Trophoblast cell (in vitro differentiated cells and primary cell): ENCODE data around the gene XRCC1. TPM values are rescaled to one million over a fixed set of nuclear protein-coding genes. Genes with fewer than 3 reads are reported as not detected.

Source experiments
- DNase-seq, 2 donors: peaks; one replicate each; pipeline ENCODE4 v3.0.0-alpha.2; 2016
- H2AFZ ChIP-seq: 2 replicates; pipeline ENCODE4 v1.6.1; 2013; ENCODE audit warnings: low read length, moderate library complexity, mild to moderate bottlenecking; ENCODE audit not compliant: insufficient read depth, poor library complexity
- H2AK5ac ChIP-seq: 2 replicates; pipeline ENCODE4 v1.6.1; 2013; ENCODE audit warnings: mild to moderate bottlenecking, low read length
- H2BK120ac ChIP-seq: 2 replicates; pipeline ENCODE4 v1.6.1; 2013; ENCODE audit warnings: low read length, mild to moderate bottlenecking, moderate library complexity; ENCODE audit not compliant: insufficient read depth, poor library complexity
- H2BK12ac ChIP-seq: 2 replicates; pipeline ENCODE4 v1.6.1; 2013; ENCODE audit warnings: mild to moderate bottlenecking, low read length, moderate library complexity
- H2BK5ac ChIP-seq: 2 replicates; pipeline ENCODE4 v1.6.1; 2013; ENCODE audit warnings: low read length, low read depth, moderate library complexity, mild to moderate bottlenecking; ENCODE audit not compliant: poor library complexity
- H3K14ac ChIP-seq: 2 replicates; pipeline ENCODE4 v1.6.1; 2013; ENCODE audit warnings: mild to moderate bottlenecking, low read length
- H3K18ac ChIP-seq: 2 replicates; pipeline ENCODE4 v1.6.1; 2013; ENCODE audit warnings: mild to moderate bottlenecking, low read length
- H3K23ac ChIP-seq: 2 replicates; pipeline ENCODE4 v1.6.1; 2013; ENCODE audit warnings: low read length
- H3K27ac ChIP-seq: 2 replicates; pipeline ENCODE4 v1.5.1; 2013; ENCODE audit warnings: low read depth, mild to moderate bottlenecking, inconsistent platforms, low read length, moderate library complexity
- H3K27me3 ChIP-seq: 2 replicates; pipeline ENCODE4 v1.6.1; 2013; ENCODE audit warnings: inconsistent platforms, mild to moderate bottlenecking, low read length, moderate library complexity; ENCODE audit not compliant: insufficient read depth
- H3K36me3 ChIP-seq, 2 experiments: 1 replicate in 1 of 2; 2 replicates in 1 of 2; pipeline ENCODE4 v1.6.1; 2013; ENCODE audit warnings: low read length in 2 of 2, mild to moderate bottlenecking in 2 of 2, moderate library complexity in 1 of 2; ENCODE audit not compliant: insufficient read depth in 2 of 2, control insufficient read depth in 1 of 2
- H3K4ac ChIP-seq: 2 replicates; pipeline ENCODE4 v1.6.1; 2013; ENCODE audit warnings: low read depth, mild to moderate bottlenecking, low read length, moderate library complexity
- H3K4me1 ChIP-seq, 2 experiments: 1 replicate in 1 of 2; 2 replicates in 1 of 2; pipeline ENCODE4 v1.6.1; 2013; ENCODE audit warnings: low read length in 2 of 2, mild to moderate bottlenecking in 2 of 2, moderate library complexity in 1 of 2; ENCODE audit not compliant: insufficient read depth in 2 of 2, control insufficient read depth in 1 of 2
- H3K4me2 ChIP-seq: 2 replicates; pipeline ENCODE4 v1.6.1; 2013; ENCODE audit warnings: inconsistent platforms, mild to moderate bottlenecking, low read length, moderate library complexity
- H3K4me3 ChIP-seq: 2 replicates; pipeline ENCODE4 v1.5.1; 2013; ENCODE audit warnings: mild to moderate bottlenecking, low read depth, low read length, inconsistent platforms
- H3K79me1 ChIP-seq: one replicate; pipeline ENCODE4 v1.6.1; 2013; ENCODE audit warnings: low read length
- H3K79me2 ChIP-seq: 2 replicates; pipeline ENCODE4 v1.6.1; 2013; ENCODE audit warnings: low read length, mild to moderate bottlenecking; ENCODE audit not compliant: control insufficient read depth, insufficient read depth, poor library complexity
- H3K9ac ChIP-seq: 2 replicates; pipeline ENCODE4 v1.6.1; 2013; ENCODE audit warnings: mild to moderate bottlenecking, low read length
- H3K9me3 ChIP-seq: 2 replicates; pipeline ENCODE4 v1.6.1; 2013; ENCODE audit warnings: low read depth, mild to moderate bottlenecking, control low read depth, inconsistent platforms, low read length; ENCODE audit not compliant: insufficient read depth
- H4K12ac ChIP-seq: 2 replicates; pipeline ENCODE4 v1.6.1; 2013; ENCODE audit warnings: low read depth, mild to moderate bottlenecking, low read length, moderate library complexity
- H4K8ac ChIP-seq: 2 replicates; pipeline ENCODE4 v1.6.1; 2013; ENCODE audit warnings: low read depth, mild to moderate bottlenecking, low read length, moderate library complexity
- H4K91ac ChIP-seq: one replicate; pipeline ENCODE4 v1.6.1; 2013; ENCODE audit warnings: low read depth, mild to moderate bottlenecking, low read length, moderate library complexity
- WGBS: extraction: QIAGEN DNeasy Blood & Tissue Kit; methylation state at CpG from one replicate; pipeline ENCODE4 v1.1.7; 2013; ENCODE audit warnings: missing lambda C conversion rate; ENCODE audit not compliant: insufficient read length, insufficient coverage; ENCODE audit errors: extremely low coverage; 5-methylcytosine and 5-hydroxymethylcytosine counted together
- polyA plus RNA-seq: library from polyadenylated mRNA; stranded (reverse); fragments of 200-250 nt; gene quantifications from 2 replicates; pipeline ENCODE4 v1.2.3, GENCODE V29; 2013

XRCC1 gene
- 31.0 and 32.7 TPM in 2 replicates for polyA plus RNA-seq

- Histone ChIP-seq H4K91ac (peak within 1 kb of the TSS; percentile 54), H2BK5ac (peak within 1 kb of the TSS; percentile 10), H3K4me3 (peak within 1 kb of the TSS; percentile 98), H3K27me3 (no peaks in the 10 kb centered on the region), H3K18ac (peak within 1 kb of the TSS; percentile 52), H2AFZ (peak within 1 kb of the TSS; percentile 73), H3K4me2 (peak within 1 kb of the TSS; percentile 87), H4K12ac (peak within 1 kb of the TSS; percentile 66), H3K9me3 (no peaks in the 10 kb centered on the region), H3K14ac (peak within 1 kb of the TSS; percentile 36), H2AK5ac (peak within 1 kb of the TSS; percentile 7), H3K23ac (no peak within 1 kb of the TSS), H3K27ac (no peak within 1 kb of the TSS), H3K4me1 (peaks cover 3 to 10% of the 10 kb centered on the region in 2 experiments), H3K79me1 (peaks cover 6% of the 10 kb centered on the region), H3K9ac (peak within 1 kb of the TSS; percentile 96), H3K79me2 (peaks cover 4% of the 10 kb centered on the region), H4K8ac (peak within 1 kb of the TSS; percentile 87), H2BK12ac (no peak within 1 kb of the TSS), H2BK120ac (peak within 1 kb of the TSS; percentile 5), H3K4ac (peak within 1 kb of the TSS; percentile 54), H3K36me3 (peaks cover 2 to 9% of the 10 kb centered on the region in 2 experiments)
- no CpG with 5 or more reads among the region's 51 CpGs for WGBS
- peak; percentile 99 for DNase-seq
Measured at GRCh38 chr19:43575156-43575950, at the start of gene XRCC1, which contains the start of gene PINLYP. Gene XRCC1, minus strand, starts transcription at chr19:43575527. Its CDS starts 69 bp downstream, at chr19:43575458. Gene PINLYP, plus strand, starts transcription at chr19:43575801. Its CDS starts 1,391 bp downstream, at chr19:43577192.

- Histone ChIP-seq H2BK12ac (no peak overlapping the region), H3K4me2 (peak overlapping the region; percentile 35), H3K18ac (no peak overlapping the region), H3K14ac (no peak overlapping the region), H2AK5ac (no peak overlapping the region), H4K8ac (no peak overlapping the region), H3K79me1 (peaks cover 2% of the 10 kb centered on the region), H2BK5ac (no peak overlapping the region), H3K27me3 (no peaks in the 10 kb centered on the region), H4K12ac (no peak overlapping the region), H3K23ac (no peak overlapping the region), H4K91ac (no peak overlapping the region), H2AFZ (no peak overlapping the region), H3K27ac (no peak overlapping the region), H2BK120ac (no peak overlapping the region), H3K9me3 (peaks cover 6% of the 10 kb centered on the region), H3K4me1 (peaks cover 3 to 4% of the 10 kb centered on the region in 2 experiments), H3K4ac (no peak overlapping the region), H3K79me2 (no peaks in the 10 kb centered on the region), H3K4me3 (no peak overlapping the region), H3K36me3 (no peaks in the 10 kb centered on the region), H3K9ac (no peak overlapping the region)
- peak; percentile 46 to 71 for DNase-seq
- WGBS: no CpG with 5 or more reads among the region's 30 CpGs
Measured at GRCh38 chr19:43624933-43625332, 49.6 kb upstream of the XRCC1 start.

- Histone ChIP-seq H2BK120ac (no peak overlapping the region), H2BK5ac (no peak overlapping the region), H3K23ac (no peak overlapping the region), H3K4me2 (no peak overlapping the region), H3K27me3 (no peaks in the 10 kb centered on the region), H3K79me2 (peaks cover 6% of the 10 kb centered on the region), H3K14ac (no peak overlapping the region), H4K12ac (no peak overlapping the region), H2AFZ (no peak overlapping the region), H4K91ac (no peak overlapping the region), H3K4me1 (peaks cover 4 to 5% of the 10 kb centered on the region in 2 experiments), H3K9me3 (peaks cover 6% of the 10 kb centered on the region), H3K18ac (no peak overlapping the region), H2BK12ac (no peak overlapping the region), H2AK5ac (no peak overlapping the region), H3K4me3 (no peak overlapping the region), H4K8ac (no peak overlapping the region), H3K27ac (no peak overlapping the region), H3K4ac (no peak overlapping the region), H3K9ac (no peak overlapping the region), H3K36me3 (no peaks in the 10 kb centered on the region), H3K79me1 (peaks cover 10% of the 10 kb centered on the region)
- no CpG with 5 or more reads among the region's 35 CpGs for WGBS
- peak; percentile 14 to 43 for DNase-seq
Measured at GRCh38 chr19:43623889-43624670, 48.8 kb upstream of the XRCC1 start.

- WGBS: no CpG with 5 or more reads among the region's 1 CpG
- DNase-seq: no peak
- H3K18ac ChIP-seq: no peak overlapping the region
- peaks cover 15% of the 10 kb centered on the region for H3K79me1 ChIP-seq
- peaks cover 6% of the 10 kb centered on the region for H3K9me3 ChIP-seq
- H4K91ac ChIP-seq: no peak overlapping the region
- H3K4ac ChIP-seq: no peak overlapping the region
- peaks cover 7 to 9% of the 10 kb centered on the region in 2 experiments for H3K4me1 ChIP-seq
- no peak overlapping the region for H3K9ac ChIP-seq
- no peaks in the 10 kb centered on the region for H3K27me3 ChIP-seq
- no peak overlapping the region for H3K4me2 ChIP-seq
- H4K12ac ChIP-seq: no peak overlapping the region
- H3K36me3 ChIP-seq: no peaks in the 10 kb centered on the region
- H3K23ac ChIP-seq: no peak overlapping the region
- H2BK12ac ChIP-seq: no peak overlapping the region
- no peak overlapping the region for H3K14ac ChIP-seq
- H2BK5ac ChIP-seq: no peak overlapping the region
- H2BK120ac ChIP-seq: no peak overlapping the region
- H3K79me2 ChIP-seq: peaks cover 9% of the 10 kb centered on the region
- no peak overlapping the region for H4K8ac ChIP-seq
- H2AK5ac ChIP-seq: no peak overlapping the region
- H3K4me3 ChIP-seq: no peak overlapping the region
- H2AFZ ChIP-seq: no peak overlapping the region
- H3K27ac ChIP-seq: no peak overlapping the region
Measured at GRCh38 chr19:43622956-43623355, 47.6 kb upstream of the XRCC1 start.
